WERI-Rb-1 (cell line): ENCODE results near the gene TMEM222.
A peak's percentile ranks its signal among the peaks of the same experiment; 100 is the strongest.

Experiments
- DNase-seq: peaks from one replicate; pipeline ENCODE4 v3.0.0-alpha.2; 2020
- H3K27ac ChIP-seq: fragments of 250-450 bp; sonication (Bioruptor Pico); 2 replicates; pipeline ENCODE4 v1.5.1; 2020; ENCODE audit warnings: mild to moderate bottlenecking, moderate library complexity
- H3K27me3 ChIP-seq: fragments of 250-450 bp; sonication (Bioruptor Pico); 2 replicates; pipeline ENCODE4 v1.5.1; 2021; ENCODE audit warnings: mild to moderate bottlenecking, low read depth, moderate library complexity; ENCODE audit not compliant: insufficient read depth, severe bottlenecking
- H3K36me3 ChIP-seq: fragments of 250-450 bp; sonication (Bioruptor Pico); 2 replicates; pipeline ENCODE4 v1.5.1; 2020; ENCODE audit warnings: mild to moderate bottlenecking, moderate library complexity
- H3K4me3 ChIP-seq: 2 replicates; pipeline ENCODE4 v1.5.1; 2011; ENCODE audit warnings: low read depth, mild to moderate bottlenecking, control low read depth, low read length
- H3K9me3 ChIP-seq: fragments of 250-450 bp; sonication (Bioruptor Pico); 2 replicates; pipeline ENCODE4 v1.5.1; 2021; ENCODE audit warnings: mild to moderate bottlenecking, moderate library complexity; ENCODE audit not compliant: severe bottlenecking
- TF ChIP-seq, protein P1 (sequence below): IDR thresholded peaks from 2 replicates; pipeline ENCODE4 v1.5.1; 2011; ENCODE audit warnings: low read depth, mild to moderate bottlenecking, control low read depth, inconsistent platforms, low read length

Gene TMEM222

GRCh38 chr1:27341525-27342252 lies 19.7 kb downstream of the TMEM222 start, which contains the start of gene SYTL1:
TSS of gene SYTL1 (plus strand) at chr1:27342022. CDS start at chr1:27345335, 3,313 bp downstream.
- H3K36me3 ChIP-seq, result peaks cover under 1% of the 10 kb centered on the region
- H3K4me3 ChIP-seq, result peak within 1 kb of the TSS; percentile 46
- TF ChIP-seq, protein P1, sequence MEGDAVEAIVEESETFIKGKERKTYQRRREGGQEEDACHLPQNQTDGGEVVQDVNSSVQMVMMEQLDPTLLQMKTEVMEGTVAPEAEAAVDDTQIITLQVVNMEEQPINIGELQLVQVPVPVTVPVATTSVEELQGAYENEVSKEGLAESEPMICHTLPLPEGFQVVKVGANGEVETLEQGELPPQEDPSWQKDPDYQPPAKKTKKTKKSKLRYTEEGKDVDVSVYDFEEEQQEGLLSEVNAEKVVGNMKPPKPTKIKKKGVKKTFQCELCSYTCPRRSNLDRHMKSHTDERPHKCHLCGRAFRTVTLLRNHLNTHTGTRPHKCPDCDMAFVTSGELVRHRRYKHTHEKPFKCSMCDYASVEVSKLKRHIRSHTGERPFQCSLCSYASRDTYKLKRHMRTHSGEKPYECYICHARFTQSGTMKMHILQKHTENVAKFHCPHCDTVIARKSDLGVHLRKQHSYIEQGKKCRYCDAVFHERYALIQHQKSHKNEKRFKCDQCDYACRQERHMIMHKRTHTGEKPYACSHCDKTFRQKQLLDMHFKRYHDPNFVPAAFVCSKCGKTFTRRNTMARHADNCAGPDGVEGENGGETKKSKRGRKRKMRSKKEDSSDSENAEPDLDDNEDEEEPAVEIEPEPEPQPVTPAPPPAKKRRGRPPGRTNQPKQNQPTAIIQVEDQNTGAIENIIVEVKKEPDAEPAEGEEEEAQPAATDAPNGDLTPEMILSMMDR, result no peak
- peak within 1 kb of the TSS; percentile 88 for H3K27ac ChIP-seq
- H3K27me3 ChIP-seq, result no peaks in the 10 kb centered on the region
- H3K9me3 ChIP-seq, result no peaks in the 10 kb centered on the region
- DNase-seq, result peak; percentile 84

- DNase-seq, result no peak
- Histone ChIP-seq H3K27me3 (no peaks in the 10 kb centered on the region), H3K4me3 (peak overlapping the region; percentile 46), H3K27ac (peak overlapping the region; percentile 88), H3K9me3 (no peaks in the 10 kb centered on the region), H3K36me3 (peaks cover 4% of the 10 kb centered on the region)
- TF ChIP-seq, protein P1, result no peak
Measured at GRCh38 chr1:27342391-27342777, 20.4 kb downstream of the TMEM222 start.

DNA sequence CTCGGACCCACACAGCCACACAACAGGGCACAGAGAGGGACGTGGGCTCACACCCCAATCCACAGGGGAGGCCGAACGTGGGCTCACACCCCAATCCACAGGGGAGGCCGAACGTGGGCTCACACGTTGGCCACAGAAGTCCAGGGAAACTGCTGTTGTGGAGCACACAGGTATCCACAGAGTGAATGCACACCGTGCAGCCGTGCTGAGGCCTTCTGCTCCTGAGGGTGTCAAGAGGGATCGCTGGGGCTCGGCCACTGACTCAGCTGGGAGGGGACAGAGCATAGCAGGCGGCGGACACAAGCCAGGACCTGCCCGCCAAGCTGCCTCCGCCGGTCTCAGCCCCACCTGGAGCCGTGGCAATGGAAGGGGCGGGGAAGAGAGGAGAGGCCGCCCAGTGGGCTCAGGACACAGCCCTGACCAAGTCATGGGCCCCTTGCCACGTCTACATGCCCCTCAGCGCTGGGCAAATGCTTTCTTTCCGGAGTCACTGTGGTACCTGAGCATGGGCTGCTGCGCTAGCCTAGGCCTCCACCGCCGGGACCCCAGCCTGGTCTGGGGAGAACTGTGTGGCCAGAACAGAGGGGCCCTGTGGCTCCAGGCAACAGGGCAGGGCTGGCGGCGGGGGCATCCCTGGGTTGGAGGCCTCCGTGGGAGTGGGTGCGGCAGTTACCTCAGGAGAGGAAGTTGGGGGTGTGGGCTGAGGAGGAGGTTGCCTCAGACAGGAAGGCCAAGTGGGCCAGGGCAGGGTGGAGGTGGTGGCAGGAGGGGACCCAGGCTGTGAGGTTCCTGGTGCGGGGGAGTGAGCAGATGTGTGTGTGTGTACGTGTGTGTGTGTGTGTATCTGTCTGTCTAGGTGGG lies 21.0 kb downstream of the TMEM222 start:
- Histone ChIP-seq H3K36me3 (peaks cover 4% of the 10 kb centered on the region), H3K4me3 (peak overlapping the region; percentile 46), H3K9me3 (no peaks in the 10 kb centered on the region), H3K27ac (peak overlapping the region; percentile 88), H3K27me3 (no peaks in the 10 kb centered on the region)
- DNase-seq, result peak; percentile 90
- TF ChIP-seq, protein P1, result no peak

- Histone ChIP-seq H3K4me3 (no peak overlapping the region), H3K36me3 (peaks cover 4% of the 10 kb centered on the region), H3K9me3 (no peaks in the 10 kb centered on the region), H3K27me3 (no peaks in the 10 kb centered on the region), H3K27ac (peak overlapping the region; percentile 88)
- TF ChIP-seq, protein P1, result no peak
- DNase-seq, result no peak
Measured at GRCh38 chr1:27343639-27344025, 21.7 kb downstream of the TMEM222 start.

DNA sequence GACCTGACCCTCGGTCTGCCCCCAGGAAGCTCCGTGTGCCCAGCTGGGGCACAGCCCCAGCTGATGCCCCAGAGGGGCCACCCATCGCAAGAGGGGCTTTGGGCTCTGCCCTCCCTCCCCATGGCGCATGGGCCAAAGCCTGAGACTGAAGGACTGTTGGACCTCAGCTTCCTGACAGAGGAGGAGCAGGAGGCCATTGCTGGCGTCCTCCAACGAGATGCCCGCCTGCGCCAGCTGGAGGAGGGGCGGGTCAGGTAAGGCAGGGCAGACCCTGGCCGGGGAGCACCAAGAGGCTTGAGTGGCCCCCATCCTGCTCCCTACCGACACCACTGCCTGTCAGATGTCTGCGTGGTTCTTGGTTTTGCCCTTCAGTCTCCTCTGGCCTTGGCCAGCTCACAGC lies 23.3 kb downstream of the TMEM222 start:
- Histone ChIP-seq H3K27me3 (no peaks in the 10 kb centered on the region), H3K27ac (no peak overlapping the region), H3K36me3 (peaks cover 4% of the 10 kb centered on the region), H3K4me3 (no peak overlapping the region), H3K9me3 (no peaks in the 10 kb centered on the region)
- no peak for DNase-seq
- TF ChIP-seq, protein P1, result no peak
